Right kidney (tissue), 9 donors: ENCODE results near the gene FAM90A26.
A peak's percentile ranks its signal among the peaks of the same experiment; 100 is the strongest.
"Not testable (repeated sequence)": the region's sequence is repeated elsewhere in the genome, so short reads cannot be mapped to it uniquely, and the experiment has no call there.

Experiments used
- DNase-seq: peaks from one replicate; pipeline ENCODE4 v3.0.0-alpha.2; 2016
- long read RNA-seq, 8 donors: transcript quantifications; one replicate each; lab custom pipeline, GENCODE V29; 2026

Gene FAM90A26, protein sequence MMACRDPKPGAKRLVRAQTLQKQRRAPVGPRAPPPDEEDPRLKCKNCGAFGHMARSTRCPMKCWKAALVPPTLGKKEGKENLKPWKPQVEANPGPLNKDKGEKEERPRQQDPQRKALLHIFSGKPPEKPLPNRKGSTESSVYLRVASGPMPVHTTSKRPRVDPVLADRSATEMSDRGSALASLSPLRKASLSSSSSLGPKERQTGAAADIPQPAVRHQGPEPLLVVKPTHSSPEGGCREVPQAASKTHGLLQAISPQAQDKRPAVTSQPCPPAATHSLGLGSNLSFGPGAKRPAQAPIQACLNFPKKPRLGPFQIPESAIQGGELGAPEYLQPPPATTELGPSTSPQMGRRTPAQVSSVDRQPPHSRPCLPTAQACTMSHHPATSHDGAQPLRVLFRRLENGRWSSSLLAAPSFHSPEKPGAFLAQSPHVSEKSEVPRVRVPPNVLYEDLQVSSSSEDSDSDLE
- long read RNA-seq, donor 1, result 0 reads
- long read RNA-seq, donor 2, result 0 reads
- long read RNA-seq, donor 3, result 0 reads
- long read RNA-seq, donor 4, result 0 reads
- long read RNA-seq, donor 5, result 0 reads
- long read RNA-seq, donor 6, result 0 reads
- long read RNA-seq, donor 7, result 0 reads
- long read RNA-seq, donor 8, result 0 reads

- not testable (repeated sequence) for DNase-seq
Observed at GRCh38 chr4:9169791-9170459, at the start of gene FAM90A26. Gene FAM90A26, plus strand, starts transcription at chr4:9170409. Its CDS starts 2,764 bp downstream, at chr4:9173173.

- DNase-seq, result not testable (repeated sequence)
Observed at GRCh38 chr4:9122711-9123110, 47.5 kb upstream of the FAM90A26 start.

DNA sequence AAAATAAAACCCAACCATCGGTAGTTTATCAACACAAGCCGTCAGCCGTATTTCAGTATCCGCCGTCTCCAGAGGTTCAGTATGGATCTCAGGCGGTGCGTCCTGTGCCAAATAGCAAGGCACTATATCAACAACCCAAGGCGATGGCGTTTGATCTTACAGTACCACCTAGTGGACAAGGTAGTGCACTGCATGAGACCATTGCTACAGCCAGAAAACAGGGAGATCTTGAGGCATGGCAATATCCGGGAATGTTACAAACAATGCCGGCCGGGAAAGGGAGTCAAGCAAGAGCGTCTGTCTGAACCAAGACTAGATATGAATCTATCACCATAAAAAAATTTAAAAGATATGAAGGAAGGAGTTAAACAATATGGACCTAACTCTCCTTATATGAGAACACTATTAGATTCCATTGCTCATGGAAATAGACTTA lies 46.6 kb upstream of the FAM90A26 start:
- DNase-seq, result not testable (repeated sequence)

GRCh38 chr4:9125601-9126161 lies 44.5 kb upstream of the FAM90A26 start:
- DNase-seq, result not testable (repeated sequence)

DNA sequence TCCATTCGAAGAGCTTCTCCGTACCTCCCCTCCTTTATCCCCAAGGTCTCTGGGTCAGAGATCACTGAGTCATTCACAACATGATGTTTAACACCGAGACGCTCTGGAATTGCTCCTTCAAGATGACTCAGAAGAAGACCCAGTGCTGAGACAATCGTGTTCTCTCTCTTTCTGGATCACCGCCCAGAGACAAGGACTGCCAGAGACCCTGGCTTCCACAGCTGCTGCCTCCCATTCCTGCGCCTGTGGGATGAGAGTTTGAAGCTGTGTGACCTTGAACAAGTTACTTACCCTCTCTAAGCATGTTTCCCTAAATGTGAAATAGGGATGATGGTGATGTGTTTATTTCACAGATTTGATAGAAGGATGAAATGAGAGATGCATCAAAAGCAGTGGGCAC lies 38.8 kb upstream of the FAM90A26 start:
- not testable (repeated sequence) for DNase-seq

GRCh38 chr4:9132849-9133248 lies 37.4 kb upstream of the FAM90A26 start:
- not testable (repeated sequence) for DNase-seq

GRCh38 chr4:9134011-9134410 lies 36.2 kb upstream of the FAM90A26 start:
- not testable (repeated sequence) for DNase-seq

DNA sequence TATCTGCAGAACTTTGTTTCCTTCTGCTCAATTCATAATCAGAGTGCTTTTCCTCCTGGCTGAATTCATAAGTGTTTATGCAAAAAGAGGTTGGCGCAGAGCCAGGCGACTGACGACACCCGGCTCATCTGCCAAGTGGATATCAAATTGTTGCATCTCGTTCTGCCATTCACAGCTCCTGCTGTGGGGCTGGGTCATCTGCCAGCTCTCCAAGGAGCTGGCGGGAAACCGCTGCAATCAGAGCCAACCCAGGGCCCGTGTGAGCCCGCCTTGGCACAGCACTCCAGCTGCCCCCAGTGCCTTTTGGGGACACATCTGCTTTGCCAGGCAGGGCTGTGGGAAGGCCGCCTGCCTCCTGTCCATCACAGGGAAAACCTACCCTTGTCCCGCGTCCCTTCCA lies 35.7 kb upstream of the FAM90A26 start:
- DNase-seq, result not testable (repeated sequence)

DNA sequence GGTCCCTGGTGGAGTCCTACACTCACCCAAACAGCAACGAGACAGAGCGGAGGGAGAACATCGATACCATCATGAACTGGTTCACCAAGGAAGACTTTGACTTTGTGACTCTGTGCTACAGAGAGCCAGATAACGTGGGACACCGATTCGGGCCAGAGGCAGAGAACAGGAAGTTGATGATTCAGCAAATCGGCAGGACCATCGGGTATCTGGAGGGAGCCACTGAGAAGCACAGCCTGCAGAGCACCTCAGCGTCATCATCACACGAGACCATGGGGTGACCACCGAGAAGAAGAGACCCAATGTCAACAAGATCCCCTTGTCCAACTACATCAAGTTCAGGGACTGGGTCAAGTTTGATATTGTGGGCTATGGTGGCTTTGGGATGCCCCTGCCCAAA lies 29.2 kb upstream of the FAM90A26 start:
- DNase-seq, result not testable (repeated sequence)

GRCh38 chr4:9142786-9143185 lies 27.4 kb upstream of the FAM90A26 start:
- not testable (repeated sequence) for DNase-seq

GRCh38 chr4:9143421-9144080 lies 26.7 kb upstream of the FAM90A26 start:
- DNase-seq, result no peak

GRCh38 chr4:9146967-9147366 lies 23.2 kb upstream of the FAM90A26 start:
- DNase-seq, result no peak

DNA sequence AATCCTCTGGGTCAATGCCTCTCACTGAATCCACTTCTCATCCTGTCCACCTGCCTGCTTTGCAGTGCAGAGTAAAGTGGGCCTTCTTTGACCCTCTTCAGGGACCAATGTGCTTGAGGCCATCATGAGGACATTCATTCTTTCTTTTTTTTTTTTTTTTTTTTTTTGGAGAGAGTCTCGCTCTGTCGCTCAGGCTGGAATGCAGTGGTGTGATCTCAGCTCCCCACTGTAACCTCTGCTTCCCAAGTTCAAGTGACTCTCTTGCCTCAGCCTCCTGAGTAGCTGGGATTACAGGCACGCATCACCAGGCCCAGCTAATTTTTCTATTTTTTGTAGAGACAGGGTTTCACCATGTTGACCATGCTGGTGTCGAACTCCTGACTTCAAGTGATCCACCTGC lies 22.8 kb upstream of the FAM90A26 start:
- not testable (repeated sequence) for DNase-seq

- DNase-seq, result not testable (repeated sequence)
Observed at GRCh38 chr4:9148611-9149409, 21.4 kb upstream of the FAM90A26 start.

GRCh38 chr4:9151809-9152179 lies 18.4 kb upstream of the FAM90A26 start:
- DNase-seq, result not testable (repeated sequence)

DNA sequence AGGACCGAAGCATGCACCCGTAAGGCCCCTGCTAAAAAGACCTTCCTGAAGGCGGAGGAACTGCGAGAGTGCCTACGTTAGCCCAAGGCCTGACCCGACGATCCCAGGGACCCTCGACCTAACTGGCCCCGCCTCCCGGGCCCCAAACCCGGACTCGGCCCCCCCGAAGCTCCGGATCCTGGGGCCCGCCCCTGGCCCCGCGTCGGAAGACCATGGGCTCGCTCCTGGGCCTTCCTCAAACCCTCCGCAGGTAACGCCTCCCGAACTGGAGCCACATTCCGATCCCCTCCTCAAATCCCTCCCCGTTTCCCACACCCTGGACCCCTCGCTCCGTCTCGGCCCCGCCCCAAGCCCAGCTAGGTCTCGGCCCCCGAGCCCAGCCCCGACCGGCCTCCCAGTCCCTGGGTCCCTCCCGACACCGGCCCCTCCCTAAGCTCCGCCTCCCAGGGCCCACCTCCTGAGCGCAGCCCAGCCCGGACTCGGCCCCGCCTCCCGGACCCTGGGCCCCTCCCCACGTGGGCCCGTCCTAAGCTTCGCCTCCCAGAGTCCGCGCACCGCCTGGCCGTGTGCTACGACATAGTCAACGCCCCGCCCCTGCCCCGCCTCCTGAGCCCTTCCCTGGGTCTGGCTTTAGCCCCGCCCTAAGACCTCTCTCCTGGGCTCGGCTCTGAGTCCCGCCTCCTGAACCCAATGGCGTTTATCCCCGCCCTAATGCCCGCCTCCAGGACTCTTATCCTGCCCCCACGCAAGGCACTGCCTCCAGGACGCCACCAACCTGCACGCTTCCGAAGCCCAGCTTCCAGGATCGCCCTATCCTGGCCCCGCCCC lies 17.8 kb upstream of the FAM90A26 start:
- DNase-seq, result peak; percentile 79

- DNase-seq, result peak; percentile 89
Observed at GRCh38 chr4:9153008-9153570, 17.1 kb upstream of the FAM90A26 start.

DNA sequence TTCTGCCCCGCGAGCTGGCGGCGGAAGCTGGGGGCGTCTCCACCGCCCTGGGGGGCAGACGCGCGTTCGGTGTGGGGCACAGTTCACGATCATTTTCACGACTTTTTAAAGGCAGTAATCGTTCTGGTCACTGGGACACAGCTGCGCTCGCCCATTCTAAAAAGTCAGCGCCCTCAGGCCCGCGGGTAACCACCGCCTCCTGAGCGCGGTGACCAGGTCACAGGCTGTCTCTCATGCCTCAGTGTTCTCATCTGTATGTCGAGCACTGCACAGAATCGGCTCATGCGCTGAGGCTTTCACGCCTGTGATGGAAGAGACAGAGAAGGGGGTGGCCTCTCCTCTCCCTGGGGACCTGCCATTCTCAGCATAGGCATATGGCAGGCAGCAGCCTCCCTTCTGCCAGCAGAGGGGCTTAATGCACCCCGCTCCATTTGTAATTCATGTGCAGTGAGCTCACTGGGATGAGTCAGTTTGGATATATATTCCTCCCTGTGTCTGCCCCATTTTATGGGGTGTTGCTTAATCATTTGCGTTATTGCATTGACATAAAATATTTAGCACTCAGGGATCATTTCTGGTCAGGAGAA lies 16.5 kb upstream of the FAM90A26 start:
- peak; percentile 27 for DNase-seq

GRCh38 chr4:9155101-9155886 lies 14.9 kb upstream of the FAM90A26 start:
- DNase-seq, result not testable (repeated sequence)
